Keratinocyte (primary cell): Measurements from ENCODE around the gene ESF1. TPM values are rescaled to one million over a fixed set of nuclear protein-coding genes. Genes with fewer than 3 reads are reported as not detected.

Source experiments
- DNase-seq: peaks from one replicate; pipeline ENCODE4 v3.0.0-alpha.2; 2011; ENCODE audit warnings: low read depth, missing footprints, low spot score
- FAIRE-seq: peaks from 2 replicates; lab custom pipeline; 2011; peaks lifted over from hg19 to GRCh38; lab: Jason Lieb, UNC
- H2AFZ ChIP-seq: 2 replicates; pipeline ENCODE4 v1.6.0; 2012; ENCODE audit warnings: low read length, control low read depth, inconsistent platforms; ENCODE audit not compliant: control insufficient read depth
- H3K27ac ChIP-seq: 2 replicates; pipeline ENCODE4 v1.5.1; 2011; ENCODE audit warnings: low read length; ENCODE audit not compliant: control insufficient read depth, insufficient read depth
- H3K27me3 ChIP-seq: 3 replicates; pipeline ENCODE4 v1.6.0; 2011; ENCODE audit warnings: low read length; ENCODE audit not compliant: control insufficient read depth, insufficient read depth; ENCODE audit errors: extremely low read depth
- H3K36me3 ChIP-seq, 2 experiments: 2 replicates in 1 of 2; 3 replicates in 1 of 2; pipeline ENCODE4 v1.5.1; 2011; ENCODE audit warnings: low read length in 2 of 2, mild to moderate bottlenecking in 1 of 2; ENCODE audit not compliant: control insufficient read depth in 2 of 2, insufficient read depth in 2 of 2; ENCODE audit errors: extremely low read depth in 1 of 2
- H3K4me1 ChIP-seq: 3 replicates; pipeline ENCODE4 v1.5.1; 2011; ENCODE audit warnings: low read length; ENCODE audit not compliant: control insufficient read depth, insufficient read depth; ENCODE audit errors: extremely low read depth
- H3K4me2 ChIP-seq: 3 replicates; pipeline ENCODE4 v1.6.0; 2011; ENCODE audit warnings: low read depth, low read length; ENCODE audit not compliant: control insufficient read depth, insufficient read depth; ENCODE audit errors: extremely low read depth
- H3K4me3 ChIP-seq, 3 experiments: fragments of 200-600 bp in 1 of 3; sonication (generic) in 1 of 3; 2 replicates in 2 of 3; 3 replicates in 1 of 3; pipeline ENCODE4 v1.5.1; 2011 to 2016; ENCODE audit warnings: low read length in 3 of 3, mild to moderate bottlenecking in 3 of 3, control low read depth in 2 of 3, inconsistent platforms in 1 of 3, low read depth in 1 of 3, mixed read lengths in 1 of 3, mixed run types in 1 of 3, moderate library complexity in 1 of 3; ENCODE audit not compliant: control insufficient read depth in 2 of 3, insufficient read depth in 2 of 3; ENCODE audit errors: extremely low read depth in 1 of 3
- H3K79me2 ChIP-seq: 2 replicates; pipeline ENCODE4 v1.6.0; 2012; ENCODE audit warnings: low read length; ENCODE audit not compliant: control insufficient read depth, insufficient read depth
- H3K9ac ChIP-seq: 3 replicates; pipeline ENCODE4 v1.6.0; 2011; ENCODE audit warnings: low read length; ENCODE audit not compliant: control insufficient read depth, insufficient read depth; ENCODE audit errors: extremely low read depth
- H3K9me1 ChIP-seq: 3 replicates; pipeline ENCODE4 v1.6.0; 2011; ENCODE audit warnings: low read length; ENCODE audit not compliant: control insufficient read depth, insufficient read depth; ENCODE audit errors: extremely low read depth
- H3K9me3 ChIP-seq: 2 replicates; pipeline ENCODE4 v1.5.1; 2012; ENCODE audit warnings: low read depth, low read length; ENCODE audit not compliant: control insufficient read depth
- H4K20me1 ChIP-seq: 3 replicates; pipeline ENCODE4 v1.6.0; 2011; ENCODE audit warnings: low read length; ENCODE audit not compliant: control insufficient read depth, insufficient read depth; ENCODE audit errors: extremely low read depth
- CTCF ChIP-seq, 3 experiments: IDR thresholded peaks in 1 of 3; conservative IDR thresholded peaks in 1 of 3; optimal IDR thresholded peaks in 1 of 3; 2 replicates in 2 of 3; 3 replicates in 1 of 3; pipeline versions ENCODE3 to v1.5.1; 2011; ENCODE audit warnings: low read length in 3 of 3, mild to moderate bottlenecking in 3 of 3, moderate library complexity in 2 of 3, control low read depth in 1 of 3, inconsistent platforms in 1 of 3; ENCODE audit not compliant: insufficient read depth in 2 of 3; ENCODE audit errors: extremely low read depth in 1 of 3
- EZH2 ChIP-seq: IDR thresholded peaks from one replicate; pipeline ENCODE4 v1.6.1; 2012; ENCODE audit warnings: inconsistent platforms, mild to moderate bottlenecking, low read length, moderate library complexity
- dilution Hi-C: fragments of 300-500 bp; cut with MboI; formaldehyde crosslinking; loops from one replicate; pipeline ENCODE4 v1.7.0; 2020; ENCODE audit warnings: low sequenced_read_pairs; ENCODE audit not compliant: extremely low pct_ligation_motif_present
- polyA plus RNA-seq, 5 experiments: library from polyadenylated mRNA; depleted of rRNA in 3 of 5; stranded (reverse) in 3 of 5; stranded (forward) in 1 of 5; unstranded in 1 of 5; fragments of >200 nt; gene quantifications; 1 replicate in 1 of 5; 2 replicates in 3 of 5; 3 replicates in 1 of 5; pipeline versions ENCODE4 v1.2.1 to v1.2.3, GENCODE V29; 2011 to 2012; ENCODE audit warnings: missing spikeins in 2 of 5, low read depth in 1 of 5, low replicate concordance in 1 of 5

The ESF1 gene
- polyA plus RNA-seq, 1 donor (not counting 4 experiments of a cell fraction or from before 2014, with no cell fraction given): 10.8 TPM

- dilution Hi-C loops: no loop called here
- TF ChIP-seq CTCF (optimal IDR thresholded peaks at IDR 0.05 in 1 of 3, IDR thresholded peaks at IDR 0.05 in 1 of 3, conservative IDR thresholded peaks at IDR 0.05 in 1 of 3; ENCODE audit: extremely low read depth in 1 of 3, insufficient read depth in 2 of 3, low read length in 3 of 3) (no peak), EZH2 (no peak)
Observed at GRCh38 chr20:13793001-13793400, 8.3 kb upstream of the ESF1 start.

GRCh38 chr20:13791540-13792459 is 7.1 kb upstream of the ESF1 start:
- no peak overlapping the region for H3K4me2 ChIP-seq
- H3K9ac ChIP-seq: no peak overlapping the region
- dilution Hi-C loops: no loop called here
- no peak overlapping the region for H2AFZ ChIP-seq
- no peaks in the 10 kb centered on the region for H4K20me1 ChIP-seq
- no peaks in the 10 kb centered on the region for H3K9me1 ChIP-seq
- no peak for TF ChIP-seq EZH2
- no peak for TF ChIP-seq CTCF (optimal IDR thresholded peaks at IDR 0.05 in 1 of 3, IDR thresholded peaks at IDR 0.05 in 1 of 3, conservative IDR thresholded peaks at IDR 0.05 in 1 of 3; ENCODE audit: extremely low read depth in 1 of 3, insufficient read depth in 2 of 3, low read length in 3 of 3)
- DNase-seq: no peak
- no peak overlapping the region for H3K4me3 ChIP-seq
- H3K36me3 ChIP-seq: peaks cover 25 to 26% of the 10 kb centered on the region in 2 experiments
- H3K9me3 ChIP-seq: no peaks in the 10 kb centered on the region
- no peak overlapping the region for H3K27ac ChIP-seq
- peaks cover 14% of the 10 kb centered on the region for H3K79me2 ChIP-seq
- H3K4me1 ChIP-seq: peaks cover 1% of the 10 kb centered on the region
- no peaks in the 10 kb centered on the region for H3K27me3 ChIP-seq
- FAIRE-seq: no peak

More at GRCh38 chr20:13793001-13793400, 8.3 kb upstream of the ESF1 start:
- Histone ChIP-seq H3K9ac (no peak overlapping the region), H3K9me3 (no peaks in the 10 kb centered on the region), H3K4me1 (no peaks in the 10 kb centered on the region), H3K9me1 (no peaks in the 10 kb centered on the region), H3K36me3 (peaks cover 25 to 26% of the 10 kb centered on the region in 2 experiments), H2AFZ (no peak overlapping the region), H3K4me2 (no peak overlapping the region), H4K20me1 (no peaks in the 10 kb centered on the region), H3K4me3 (no peak overlapping the region), H3K79me2 (peaks cover 4% of the 10 kb centered on the region), H3K27ac (no peak overlapping the region), H3K27me3 (no peaks in the 10 kb centered on the region)
- FAIRE-seq (no peak), DNase-seq (no peak)
